Mesothelial cell of epicardium (in vitro differentiated cells): ENCODE data around the gene GIN1. TPM values are rescaled to one million over a fixed set of nuclear protein-coding genes. Genes with fewer than 3 reads are reported as not detected.
A peak's percentile ranks its signal among the peaks of the same experiment; 100 is the strongest.
"Not testable (repeated sequence)": the region's sequence is repeated elsewhere in the genome, so short reads cannot be mapped to it uniquely, and the experiment has no call there.

ENCODE experiments used
- DNase-seq, 2 experiments: peaks; one replicate each; pipeline ENCODE4 v3.0.0; 2021; ENCODE audit warnings: low spot score in 2 of 2; ENCODE audit not compliant: unreplicated experiment in 2 of 2
- H3K27ac Mint-ChIP-seq: 2 replicates; pipeline ENCODE4 v1.8.0; 2021; ENCODE audit warnings: mixed read lengths
- H3K27me3 Mint-ChIP-seq: 2 replicates; pipeline ENCODE4 v1.8.0; 2021; ENCODE audit warnings: low read depth, mixed read lengths
- H3K36me3 Mint-ChIP-seq: 2 replicates; pipeline ENCODE4 v1.8.0; 2021; ENCODE audit warnings: mixed read lengths
- H3K4me1 Mint-ChIP-seq: 2 replicates; pipeline ENCODE4 v1.8.0; 2021; ENCODE audit warnings: mixed read lengths
- H3K4me3 Mint-ChIP-seq: 2 replicates; pipeline ENCODE4 v1.8.0; 2021; ENCODE audit warnings: mild to moderate bottlenecking, moderate library complexity, mixed read lengths
- H3K9me3 Mint-ChIP-seq: 2 replicates; pipeline ENCODE4 v1.8.0; 2021; ENCODE audit warnings: mixed read lengths
- total RNA-seq: library from RNA; stranded (reverse); gene quantifications from 3 replicates; pipeline ENCODE4 v1.2.1, GENCODE V29; 2021
- TF ChIP-seq, protein P1 (sequence below): fragments of 200-600 bp; sonication (generic); IDR thresholded peaks from one replicate; pipeline ENCODE4 v1.5.0; 2021; ENCODE audit warnings: antibody characterized with exemption; ENCODE audit not compliant: unreplicated experiment

The GIN1 gene, protein sequence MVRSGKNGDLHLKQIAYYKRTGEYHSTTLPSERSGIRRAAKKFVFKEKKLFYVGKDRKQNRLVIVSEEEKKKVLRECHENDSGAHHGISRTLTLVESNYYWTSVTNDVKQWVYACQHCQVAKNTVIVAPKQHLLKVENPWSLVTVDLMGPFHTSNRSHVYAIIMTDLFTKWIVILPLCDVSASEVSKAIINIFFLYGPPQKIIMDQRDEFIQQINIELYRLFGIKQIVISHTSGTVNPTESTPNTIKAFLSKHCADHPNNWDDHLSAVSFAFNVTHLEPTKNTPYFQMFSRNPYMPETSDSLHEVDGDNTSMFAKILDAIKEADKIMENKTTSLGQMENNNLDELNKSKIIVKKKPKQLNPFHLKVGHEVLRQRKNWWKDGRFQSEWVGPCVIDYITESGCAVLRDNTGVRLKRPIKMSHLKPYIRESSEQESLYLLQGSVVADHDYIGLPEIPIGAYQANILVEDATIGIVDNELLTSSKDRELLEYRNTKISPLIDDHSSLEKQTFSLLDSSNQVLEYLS
- total RNA-seq: 4.9 to 7.1 TPM (median 5.2 TPM) in 3 replicates

DNA sequence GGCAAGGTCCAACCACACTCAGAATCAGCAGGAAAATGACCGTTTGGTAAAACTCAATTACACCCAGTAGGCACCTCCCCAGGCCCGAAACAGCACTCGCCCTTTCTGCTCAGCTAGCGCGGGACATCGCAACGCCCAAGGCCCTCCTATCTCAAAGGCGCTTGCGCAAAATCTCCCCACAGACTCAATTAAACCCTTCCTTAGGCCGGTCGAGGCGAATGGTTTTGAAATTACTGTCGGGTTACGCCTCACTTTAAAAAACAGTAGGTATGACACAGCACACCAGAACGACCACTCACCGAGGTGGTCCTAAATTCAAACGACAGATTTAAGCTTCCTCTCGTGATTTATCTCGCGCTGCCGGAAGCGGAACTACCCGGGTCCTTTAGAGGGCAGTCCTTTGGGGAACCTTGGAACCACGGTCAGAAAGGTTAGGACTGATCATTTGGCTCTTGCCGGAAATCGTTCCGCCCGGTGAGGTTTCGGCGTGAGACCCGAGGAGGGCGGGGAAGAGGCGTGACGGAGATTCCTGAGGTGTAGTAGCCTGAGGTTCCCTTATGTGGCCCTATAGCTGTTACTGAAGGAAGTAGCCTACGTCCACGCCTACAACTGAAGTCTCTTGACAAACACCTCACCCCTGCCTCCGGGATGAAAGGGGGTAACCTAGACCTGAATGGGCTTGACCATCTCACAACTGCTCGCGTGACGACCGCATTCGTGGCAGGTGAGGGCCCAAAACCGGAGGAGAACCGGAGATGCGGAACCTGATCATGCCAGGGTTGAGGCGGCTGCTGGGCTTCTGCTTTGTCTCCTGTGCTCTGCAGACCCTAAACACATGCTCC lies at the start of gene GIN1, which contains the start of gene PPIP5K2:
TSS of gene GIN1 (minus strand) at position 374 of the 842 bp plus-strand sequence. CDS start 11,431 bp downstream, outside the sequence.
TSS of gene PPIP5K2 (plus strand) at position 537 of the 842 bp plus-strand sequence. CDS start 9,289 bp downstream, outside the sequence.
- Mint-ChIP-seq H3K27me3 (no peaks in the 10 kb centered on the region), H3K4me1 (peaks cover 33% of the 10 kb centered on the region), H3K36me3 (peaks cover 3% of the 10 kb centered on the region), H3K4me3 (peak within 1 kb of the TSS; percentile 97), H3K9me3 (no peaks in the 10 kb centered on the region), H3K27ac (peak within 1 kb of the TSS; percentile 100)
- TF ChIP-seq, protein P1, sequence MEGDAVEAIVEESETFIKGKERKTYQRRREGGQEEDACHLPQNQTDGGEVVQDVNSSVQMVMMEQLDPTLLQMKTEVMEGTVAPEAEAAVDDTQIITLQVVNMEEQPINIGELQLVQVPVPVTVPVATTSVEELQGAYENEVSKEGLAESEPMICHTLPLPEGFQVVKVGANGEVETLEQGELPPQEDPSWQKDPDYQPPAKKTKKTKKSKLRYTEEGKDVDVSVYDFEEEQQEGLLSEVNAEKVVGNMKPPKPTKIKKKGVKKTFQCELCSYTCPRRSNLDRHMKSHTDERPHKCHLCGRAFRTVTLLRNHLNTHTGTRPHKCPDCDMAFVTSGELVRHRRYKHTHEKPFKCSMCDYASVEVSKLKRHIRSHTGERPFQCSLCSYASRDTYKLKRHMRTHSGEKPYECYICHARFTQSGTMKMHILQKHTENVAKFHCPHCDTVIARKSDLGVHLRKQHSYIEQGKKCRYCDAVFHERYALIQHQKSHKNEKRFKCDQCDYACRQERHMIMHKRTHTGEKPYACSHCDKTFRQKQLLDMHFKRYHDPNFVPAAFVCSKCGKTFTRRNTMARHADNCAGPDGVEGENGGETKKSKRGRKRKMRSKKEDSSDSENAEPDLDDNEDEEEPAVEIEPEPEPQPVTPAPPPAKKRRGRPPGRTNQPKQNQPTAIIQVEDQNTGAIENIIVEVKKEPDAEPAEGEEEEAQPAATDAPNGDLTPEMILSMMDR: no peak
- DNase-seq: peak; percentile 66 to 91

DNA sequence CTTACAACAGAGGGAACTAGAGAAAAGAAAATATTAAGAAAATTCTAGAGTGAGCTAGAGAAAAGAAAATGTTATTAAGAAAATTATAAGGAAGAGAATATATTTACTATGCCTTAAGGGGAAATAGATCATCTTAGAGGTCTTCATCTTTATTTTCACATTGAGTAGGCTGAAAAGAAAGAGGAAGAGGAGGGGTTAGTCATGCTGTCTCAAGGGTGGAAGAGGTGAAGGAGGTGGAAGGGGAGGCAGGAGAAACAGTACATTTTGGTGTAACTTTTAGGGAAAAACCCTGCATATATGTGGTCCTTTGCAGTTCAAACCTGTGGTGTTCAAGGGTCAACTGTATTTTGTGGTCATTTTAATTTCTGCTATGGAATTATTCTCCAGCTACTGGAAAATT lies 46.8 kb upstream of the GIN1 start:
- no peaks in the 10 kb centered on the region for H3K4me1 Mint-ChIP-seq
- H3K9me3 Mint-ChIP-seq: no peaks in the 10 kb centered on the region
- H3K27ac Mint-ChIP-seq: no peak overlapping the region
- TF ChIP-seq, protein P1: no peak
- no peak overlapping the region for H3K4me3 Mint-ChIP-seq
- H3K27me3 Mint-ChIP-seq: no peaks in the 10 kb centered on the region
- peaks cover 29% of the 10 kb centered on the region for H3K36me3 Mint-ChIP-seq
- no peak for DNase-seq

DNA sequence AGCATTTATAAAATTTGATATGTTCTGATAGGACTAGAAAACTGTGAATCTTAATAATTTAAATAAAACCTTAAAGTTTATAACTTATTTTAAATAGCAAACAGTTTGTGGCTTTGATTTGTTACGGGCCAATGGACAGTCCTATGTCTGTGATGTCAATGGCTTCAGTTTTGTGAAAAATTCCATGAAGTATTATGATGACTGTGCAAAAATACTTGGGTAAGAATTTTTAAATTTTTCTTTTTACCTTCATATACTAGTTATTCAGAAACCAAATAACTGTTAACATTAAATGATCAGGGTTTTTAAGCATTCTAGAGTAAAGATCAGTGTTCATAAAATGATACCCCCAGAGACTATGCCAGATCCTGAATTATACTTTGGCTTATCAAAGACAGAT lies 31.2 kb upstream of the GIN1 start:
- DNase-seq: no peak
- Mint-ChIP-seq H3K9me3 (no peaks in the 10 kb centered on the region), H3K27ac (no peak overlapping the region), H3K4me1 (no peaks in the 10 kb centered on the region), H3K36me3 (peaks cover 5% of the 10 kb centered on the region), H3K27me3 (no peaks in the 10 kb centered on the region), H3K4me3 (no peak overlapping the region)
- TF ChIP-seq, protein P1: no peak

DNA sequence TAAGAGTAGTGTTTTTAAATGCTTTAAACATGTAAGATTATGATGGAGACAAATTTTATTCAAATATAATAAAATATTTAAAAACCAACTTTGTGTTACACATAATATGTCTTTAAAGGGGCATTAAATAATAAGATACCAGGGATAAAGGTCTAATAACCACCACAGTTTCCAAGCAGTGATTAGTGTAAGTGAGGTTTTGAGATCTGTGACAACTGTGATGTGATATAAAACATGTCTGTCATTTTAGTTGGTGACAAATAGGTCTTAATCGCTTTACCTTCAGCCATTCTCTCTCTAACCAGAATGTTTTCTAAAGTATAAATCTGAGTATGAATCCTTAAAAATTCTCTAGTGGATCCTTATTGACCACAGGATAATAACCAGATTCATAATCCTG lies 28.3 kb upstream of the GIN1 start:
- no peak for DNase-seq
- no peaks in the 10 kb centered on the region for H3K27me3 Mint-ChIP-seq
- no peak overlapping the region for H3K4me3 Mint-ChIP-seq
- H3K36me3 Mint-ChIP-seq: peaks cover 3% of the 10 kb centered on the region
- no peaks in the 10 kb centered on the region for H3K9me3 Mint-ChIP-seq
- no peaks in the 10 kb centered on the region for H3K4me1 Mint-ChIP-seq
- H3K27ac Mint-ChIP-seq: no peak overlapping the region
- TF ChIP-seq, protein P1: no peak

DNA sequence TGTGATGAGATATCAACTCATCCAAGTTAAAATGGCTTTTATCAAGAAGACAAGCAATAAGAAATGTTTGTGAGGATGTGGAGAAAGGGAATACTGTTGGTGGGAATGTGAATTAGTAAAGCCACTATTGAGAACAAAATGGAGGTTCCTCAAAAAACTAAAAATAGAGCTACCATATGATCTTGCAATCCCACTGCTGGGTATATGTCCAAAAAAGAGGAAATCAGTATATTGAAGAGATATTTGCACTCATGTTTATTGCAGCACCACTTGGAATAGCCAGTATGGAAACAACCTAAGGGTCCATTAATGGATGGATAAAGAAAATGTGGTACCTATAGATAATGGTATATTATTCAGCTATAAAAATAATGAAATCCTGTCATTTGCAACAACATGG lies 25.3 kb upstream of the GIN1 start:
- Mint-ChIP-seq H3K4me3 (no peak overlapping the region), H3K27ac (no peak overlapping the region), H3K4me1 (no peaks in the 10 kb centered on the region), H3K27me3 (no peaks in the 10 kb centered on the region), H3K36me3 (peaks cover 14% of the 10 kb centered on the region), H3K9me3 (peaks cover 4% of the 10 kb centered on the region)
- TF ChIP-seq, protein P1: no peak
- no peak for DNase-seq

DNA sequence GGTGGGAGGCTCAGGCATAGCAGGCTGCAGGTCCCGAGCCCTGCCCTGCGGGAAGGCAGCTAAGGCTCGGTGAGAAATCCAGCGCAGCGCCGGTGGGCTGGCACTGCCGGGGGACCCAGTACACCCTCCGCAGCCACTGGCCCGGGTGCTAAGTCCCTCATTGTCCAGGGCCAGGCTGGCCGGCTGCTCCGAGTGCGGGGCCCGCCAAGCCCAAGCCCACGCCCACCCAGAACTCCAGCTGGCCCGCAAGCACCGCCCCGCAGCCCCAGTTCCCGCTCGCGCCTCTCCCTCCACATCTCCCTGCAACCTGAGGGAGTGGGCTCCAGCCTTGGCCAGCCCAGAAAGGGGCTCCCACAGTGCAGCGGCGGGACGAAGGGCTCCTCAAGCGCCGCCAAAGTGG lies 22.2 kb upstream of the GIN1 start:
- not testable (repeated sequence) for H3K27me3 Mint-ChIP-seq, H3K4me3 Mint-ChIP-seq, H3K4me1 Mint-ChIP-seq, DNase-seq, H3K27ac Mint-ChIP-seq, H3K9me3 Mint-ChIP-seq
- H3K36me3 Mint-ChIP-seq: peaks cover 22% of the 10 kb centered on the region
